Measurements from ENCODE around the gene SF3B6. TPM values are rescaled to one million over a fixed set of nuclear protein-coding genes. Genes with fewer than 3 reads are reported as not detected.

Gene SF3B6
- total RNA-seq, 1 experiment from 2014 or later = 132 TPM

DNA sequence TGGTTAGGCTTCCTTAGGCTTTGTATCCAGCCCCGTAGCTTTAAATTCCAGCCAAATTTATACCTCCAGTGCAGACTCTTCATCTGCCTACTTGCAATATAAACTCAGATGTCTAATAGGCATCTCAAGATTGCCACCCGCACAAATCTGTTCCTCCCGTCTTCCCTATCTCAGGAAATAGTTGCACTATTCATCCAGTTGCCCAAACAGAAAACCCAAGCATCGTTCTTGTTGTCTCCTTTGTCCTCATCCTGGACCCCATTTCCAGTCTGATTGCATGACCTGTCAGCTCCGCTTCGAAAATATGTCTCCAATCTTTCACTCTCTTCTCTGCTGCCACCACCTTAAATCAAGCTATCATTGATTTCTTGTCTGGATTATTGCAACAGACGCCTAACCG is 24.3 kb downstream of the SF3B6 start:
- H2AK5ac ChIP-seq (ENCODE audit: insufficient read length, low read length) = no peak overlapping the region
- no peak overlapping the region for H3K9ac ChIP-seq (ENCODE audit: extremely low read depth, insufficient read length, low read length)
- no CpG with 5 or more reads among the region's 8 CpGs for WGBS (ENCODE audit: extremely low coverage, insufficient read length, low lambda C conversion rate)
- H3K18ac ChIP-seq (ENCODE audit: insufficient read length, low read depth, low read length) = no peak overlapping the region
- H3K27me3 ChIP-seq (ENCODE audit: insufficient read depth, low read length) = no peaks in the 10 kb centered on the region
- 0 out of 2 replicates have a peak, but pooled peaks cover 1% of the 10 kb centered on the region for H3K4me1 ChIP-seq (ENCODE audit: insufficient read depth, low read length)
- no peak overlapping the region for H3T11ph ChIP-seq (ENCODE audit: low read length)
- H4K20me1 ChIP-seq (ENCODE audit: control insufficient read depth, insufficient read depth, insufficient read length) = peaks cover 5% of the 10 kb centered on the region
- no peaks in the 10 kb centered on the region for H3K79me1 ChIP-seq (ENCODE audit: insufficient read depth, low read depth, low read length, poor library complexity, severe bottlenecking)
- Mint-ChIP-seq H3K9me3 (no peaks in the 10 kb centered on the region), H3K36me3 (ENCODE audit: insufficient read depth in 1 of 3, low read depth in 3 of 3) (peaks cover 14 to 20% (median 14%) of the 10 kb centered on the region in 3 experiments; a peak in 6 of 7 replicates), H3K27ac (no peak overlapping the region), H3K4me3 (no peak overlapping the region), H3K4me1 (peaks cover 7 to 12% of the 10 kb centered on the region in 2 experiments), H3K27me3 (ENCODE audit: low read depth) (no peaks in the 10 kb centered on the region)
- TF ChIP-seq, protein P1, sequence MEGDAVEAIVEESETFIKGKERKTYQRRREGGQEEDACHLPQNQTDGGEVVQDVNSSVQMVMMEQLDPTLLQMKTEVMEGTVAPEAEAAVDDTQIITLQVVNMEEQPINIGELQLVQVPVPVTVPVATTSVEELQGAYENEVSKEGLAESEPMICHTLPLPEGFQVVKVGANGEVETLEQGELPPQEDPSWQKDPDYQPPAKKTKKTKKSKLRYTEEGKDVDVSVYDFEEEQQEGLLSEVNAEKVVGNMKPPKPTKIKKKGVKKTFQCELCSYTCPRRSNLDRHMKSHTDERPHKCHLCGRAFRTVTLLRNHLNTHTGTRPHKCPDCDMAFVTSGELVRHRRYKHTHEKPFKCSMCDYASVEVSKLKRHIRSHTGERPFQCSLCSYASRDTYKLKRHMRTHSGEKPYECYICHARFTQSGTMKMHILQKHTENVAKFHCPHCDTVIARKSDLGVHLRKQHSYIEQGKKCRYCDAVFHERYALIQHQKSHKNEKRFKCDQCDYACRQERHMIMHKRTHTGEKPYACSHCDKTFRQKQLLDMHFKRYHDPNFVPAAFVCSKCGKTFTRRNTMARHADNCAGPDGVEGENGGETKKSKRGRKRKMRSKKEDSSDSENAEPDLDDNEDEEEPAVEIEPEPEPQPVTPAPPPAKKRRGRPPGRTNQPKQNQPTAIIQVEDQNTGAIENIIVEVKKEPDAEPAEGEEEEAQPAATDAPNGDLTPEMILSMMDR (conservative IDR thresholded peaks at IDR 0.05) = no peak
- no peak overlapping the region for H2AFZ ChIP-seq (ENCODE audit: low read length)
- H2BK120ac ChIP-seq (ENCODE audit: low read depth, low read length, poor library complexity, severe bottlenecking) = no peak overlapping the region
- no peak overlapping the region for H3K4ac ChIP-seq (ENCODE audit: low read depth, low read length)
- peaks cover 9% of the 10 kb centered on the region for H3K23me2 ChIP-seq (ENCODE audit: insufficient read length, low read depth, low read length, poor library complexity, severe bottlenecking)
- no peaks in the 10 kb centered on the region for H3K9me3 ChIP-seq (ENCODE audit: control insufficient read depth, low read depth, low read length)
- no peak overlapping the region for H4K5ac ChIP-seq (ENCODE audit: insufficient read length, low read depth, low read length)
- H3K56ac ChIP-seq (ENCODE audit: insufficient read length, low read depth, low read length) = no peak overlapping the region
- no peak for DNase-seq
- H3K4me2 ChIP-seq (ENCODE audit: insufficient read depth, insufficient read length, low read length) = no peak overlapping the region
- no peak overlapping the region for H4K8ac ChIP-seq (replicated peaks; ENCODE audit: insufficient read length, low read depth, low read length)
- H2BK15ac ChIP-seq (ENCODE audit: low read depth, low read length) = no peak overlapping the region
- no peak overlapping the region for H2BK5ac ChIP-seq (ENCODE audit: insufficient read length, low read length)
- H3K23ac ChIP-seq (ENCODE audit: insufficient read length, low read depth, low read length) = no peak overlapping the region
- no peak overlapping the region for H3K14ac ChIP-seq (ENCODE audit: insufficient read depth, low read length)
- H3K27ac ChIP-seq (ENCODE audit: insufficient read length, low read depth, low read length) = no peak overlapping the region
- no peaks in the 10 kb centered on the region for H3K79me2 ChIP-seq (ENCODE audit: insufficient read depth, low read length)
- H2BK20ac ChIP-seq (ENCODE audit: low read depth, low read length, poor library complexity, severe bottlenecking) = no peak overlapping the region
- no peak overlapping the region for H2BK12ac ChIP-seq (ENCODE audit: insufficient read length, low read depth, low read length)
- no peak overlapping the region for H4K91ac ChIP-seq (ENCODE audit: insufficient read length, low read depth, low read length)
